Measurements from ENCODE around the gene SNCG. TPM values are rescaled to one million over a fixed set of nuclear protein-coding genes. Genes with fewer than 3 reads are reported as not detected.
"Not testable (repeated sequence)": the region's sequence is repeated elsewhere in the genome, so short reads cannot be mapped to it uniquely, and the experiment has no call there.

SNCG gene
- polyA plus RNA-seq, 4 donors: 2.4 to 44.8 (median 3.3) TPM

- not testable (repeated sequence) for H3K27me3 ChIP-seq (ENCODE audit: control insufficient read depth in 3 of 3, insufficient read depth in 3 of 3, low read length in 3 of 3); H3K9me3 ChIP-seq (ENCODE audit: control insufficient read depth in 2 of 2, insufficient read depth in 1 of 2, low read depth in 1 of 2, low read length in 1 of 2); DNase-seq; H3K4me1 ChIP-seq (ENCODE audit: control insufficient read depth in 3 of 3, insufficient read depth in 2 of 3, low read depth in 1 of 3, low read length in 2 of 3); H3K27ac ChIP-seq (ENCODE audit: low read depth in 1 of 3, low read length in 2 of 3); FAIRE-seq; H3K4me3 ChIP-seq (ENCODE audit: low read depth in 1 of 3, low read length in 3 of 3)
- peaks cover 0 to 15% (median 5%) of the 10 kb centered on the region in 3 donors for H3K36me3 ChIP-seq (ENCODE audit: control insufficient read depth in 3 of 3, insufficient read depth in 2 of 3, low read depth in 1 of 3, low read length in 3 of 3)
- 70 to 86% (median 79%) methylated on average over 6 of the region's 6 CpGs for WGBS, 3 donors
Measured at GRCh38 chr10:86934162-86934711, 24.2 kb upstream of the SNCG start.

DNA sequence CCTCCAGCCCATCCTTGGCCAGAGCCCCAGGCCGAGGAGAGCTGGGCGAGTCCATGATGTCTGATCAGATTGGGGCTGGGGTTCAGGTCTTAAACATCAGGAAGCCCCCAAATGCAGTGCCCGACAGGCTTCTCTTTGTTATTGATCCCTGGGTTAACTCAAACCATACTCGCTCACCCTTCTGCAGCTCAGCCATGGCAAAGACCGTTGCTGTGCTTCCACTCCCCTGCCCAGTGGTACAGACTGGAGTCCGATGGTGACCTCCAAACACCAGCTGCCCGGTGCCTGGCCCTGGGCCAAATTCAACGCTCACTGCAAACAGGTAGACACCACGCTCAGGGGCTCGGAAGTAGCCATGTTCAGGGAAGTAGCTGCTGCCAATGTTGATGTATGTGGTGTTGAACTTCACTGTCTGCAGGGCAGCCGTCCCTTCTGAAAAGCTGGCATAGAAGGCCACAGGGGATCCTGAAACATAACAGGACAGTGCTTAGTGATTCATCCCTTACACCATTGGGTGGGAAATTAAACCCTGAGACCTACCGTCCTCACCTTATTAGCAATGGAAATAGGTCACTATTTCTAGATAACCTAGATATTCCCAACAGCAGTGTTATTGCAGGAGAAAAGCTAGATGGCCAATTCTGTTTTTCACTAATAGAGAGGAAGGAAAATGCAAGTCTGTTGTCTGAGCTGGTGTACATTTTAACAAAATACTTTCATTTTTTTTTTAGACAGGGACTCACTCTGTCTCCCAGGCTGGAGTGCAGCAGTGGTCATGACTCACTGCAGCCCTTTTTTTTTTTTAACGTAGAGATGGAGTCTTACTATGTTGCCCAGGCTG is 21.5 kb upstream of the SNCG start:
- no peak for DNase-seq
- no peak for FAIRE-seq
- WGBS, 3 donors: 58 to 80% (median 68%) methylated on average over 13 of the region's 13 CpGs
- Histone ChIP-seq H3K27ac (ENCODE audit: low read depth in 1 of 3, low read length in 2 of 3) (no peak overlapping the region), H3K4me3 (ENCODE audit: low read depth in 1 of 3, low read length in 3 of 3) (no peak overlapping the region), H3K27me3 (ENCODE audit: control insufficient read depth in 3 of 3, insufficient read depth in 3 of 3, low read length in 3 of 3) (peaks cover 0 to 5% (median 0%) of the 10 kb centered on the region in 3 donors), H3K36me3 (ENCODE audit: control insufficient read depth in 3 of 3, insufficient read depth in 2 of 3, low read depth in 1 of 3, low read length in 3 of 3) (peaks cover 0 to 2% (median 0%) of the 10 kb centered on the region in 3 donors), H3K4me1 (ENCODE audit: control insufficient read depth in 3 of 3, insufficient read depth in 2 of 3, low read depth in 1 of 3, low read length in 2 of 3) (no peaks in the 10 kb centered on the region), H3K9me3 (ENCODE audit: control insufficient read depth in 2 of 2, insufficient read depth in 1 of 2, low read depth in 1 of 2, low read length in 1 of 2) (no peaks in the 10 kb centered on the region)

DNA sequence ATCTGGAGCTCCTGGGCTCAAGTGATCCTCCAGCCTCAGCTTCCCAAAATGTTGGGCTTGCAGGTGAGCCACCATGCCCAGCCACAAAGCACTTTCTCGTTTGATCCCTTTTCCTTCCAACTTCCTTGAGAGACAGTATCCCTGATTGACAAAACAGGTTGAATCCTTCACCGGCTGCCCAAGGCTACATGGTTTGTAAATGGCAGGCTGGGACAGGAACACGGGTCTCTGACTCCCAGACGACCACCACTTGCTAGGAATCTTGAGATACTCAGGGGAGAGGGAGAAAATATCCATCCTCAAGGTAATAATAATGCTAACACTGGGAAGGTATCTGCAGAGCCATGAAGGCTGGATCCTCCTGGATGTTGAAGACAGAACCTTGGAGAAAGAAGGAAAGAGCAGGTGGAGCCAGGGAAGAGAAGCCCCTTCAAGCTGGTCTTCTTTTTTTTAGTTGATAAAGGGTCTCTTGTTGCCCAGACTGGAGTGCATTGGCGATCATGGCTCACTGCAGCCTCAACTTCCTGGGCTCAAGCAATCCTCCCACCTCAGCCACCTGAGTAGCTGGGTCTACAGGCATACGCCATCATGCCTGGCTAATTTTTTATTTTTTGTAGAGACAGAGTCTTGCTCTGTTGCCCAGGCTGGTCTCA is 20.8 kb upstream of the SNCG start:
- no peaks in the 10 kb centered on the region for H3K9me3 ChIP-seq (ENCODE audit: control insufficient read depth in 2 of 2, insufficient read depth in 1 of 2, low read depth in 1 of 2, low read length in 1 of 2)
- H3K4me3 ChIP-seq (ENCODE audit: low read depth in 1 of 3, low read length in 3 of 3): no peak overlapping the region
- H3K4me1 ChIP-seq (ENCODE audit: control insufficient read depth in 3 of 3, insufficient read depth in 2 of 3, low read depth in 1 of 3, low read length in 2 of 3): no peaks in the 10 kb centered on the region
- WGBS, 3 donors: 62 to 71% (median 66%) methylated on average over 6 of the region's 6 CpGs
- DNase-seq (no peak), FAIRE-seq (no peak)
- peaks cover 0 to 11% (median 0%) of the 10 kb centered on the region in 3 donors for H3K27me3 ChIP-seq (ENCODE audit: control insufficient read depth in 3 of 3, insufficient read depth in 3 of 3, low read length in 3 of 3)
- H3K27ac ChIP-seq (ENCODE audit: low read depth in 1 of 3, low read length in 2 of 3): no peak overlapping the region
- H3K36me3 ChIP-seq (ENCODE audit: control insufficient read depth in 3 of 3, insufficient read depth in 2 of 3, low read depth in 1 of 3, low read length in 3 of 3): no peaks in the 10 kb centered on the region

- 74 to 88% (median 86%) methylated on average over 2 of the region's 2 CpGs for WGBS, 3 donors
- FAIRE-seq (no peak), DNase-seq (no peak)
- H3K9me3 ChIP-seq (ENCODE audit: control insufficient read depth in 2 of 2, insufficient read depth in 1 of 2, low read depth in 1 of 2, low read length in 1 of 2): peaks cover 0 to 3% of the 10 kb centered on the region in 2 donors
- H3K4me1 ChIP-seq (ENCODE audit: control insufficient read depth in 3 of 3, insufficient read depth in 2 of 3, low read depth in 1 of 3, low read length in 2 of 3): no peaks in the 10 kb centered on the region
- no peaks in the 10 kb centered on the region for H3K36me3 ChIP-seq (ENCODE audit: control insufficient read depth in 3 of 3, insufficient read depth in 2 of 3, low read depth in 1 of 3, low read length in 3 of 3)
- H3K27me3 ChIP-seq (ENCODE audit: control insufficient read depth in 3 of 3, insufficient read depth in 3 of 3, low read length in 3 of 3): peaks cover 0 to 14% (median 0%) of the 10 kb centered on the region in 3 donors
- no peak overlapping the region for H3K27ac ChIP-seq (ENCODE audit: low read depth in 1 of 3, low read length in 2 of 3)
- H3K4me3 ChIP-seq (ENCODE audit: low read depth in 1 of 3, low read length in 3 of 3): no peak overlapping the region
Measured at GRCh38 chr10:86938260-86938659, 20.1 kb upstream of the SNCG start.

- H3K36me3 ChIP-seq (ENCODE audit: control insufficient read depth in 3 of 3, insufficient read depth in 2 of 3, low read depth in 1 of 3, low read length in 3 of 3); H3K27ac ChIP-seq (ENCODE audit: low read depth in 1 of 3, low read length in 2 of 3); H3K4me3 ChIP-seq (ENCODE audit: low read depth in 1 of 3, low read length in 3 of 3); H3K9me3 ChIP-seq (ENCODE audit: control insufficient read depth in 2 of 2, insufficient read depth in 1 of 2, low read depth in 1 of 2, low read length in 1 of 2); FAIRE-seq; DNase-seq; H3K4me1 ChIP-seq (ENCODE audit: control insufficient read depth in 3 of 3, insufficient read depth in 2 of 3, low read depth in 1 of 3, low read length in 2 of 3): not testable (repeated sequence)
- WGBS, 3 donors: 72 to 84% (median 81%) methylated on average over 16 of the region's 16 CpGs
- H3K27me3 ChIP-seq (ENCODE audit: control insufficient read depth in 3 of 3, insufficient read depth in 3 of 3, low read length in 3 of 3): peaks cover 0 to 25% (median 0%) of the 10 kb centered on the region in 3 donors
Measured at GRCh38 chr10:86940076-86940475, 18.3 kb upstream of the SNCG start.

DNA sequence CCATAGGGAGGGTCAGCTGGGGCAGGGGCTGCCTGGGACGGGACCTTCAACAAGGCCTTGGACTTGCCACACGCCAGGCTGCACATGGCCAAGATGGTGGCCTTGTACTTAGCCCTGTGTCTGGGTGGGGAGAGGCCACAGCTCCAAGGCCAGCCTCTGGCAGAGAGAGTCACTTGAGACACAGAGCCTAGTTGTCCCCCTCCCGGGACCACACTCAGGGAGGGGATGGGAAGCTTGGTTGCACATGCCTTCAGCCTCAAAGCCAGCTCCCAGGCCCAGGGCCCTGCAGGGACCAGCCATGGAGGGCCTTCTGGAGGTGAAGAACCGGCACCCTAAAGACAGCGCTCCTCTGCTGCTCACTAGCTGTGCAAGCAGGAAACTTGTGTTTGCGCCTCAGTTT is 17.7 kb upstream of the SNCG start:
- Histone ChIP-seq H3K9me3 (ENCODE audit: control insufficient read depth in 2 of 2, insufficient read depth in 1 of 2, low read depth in 1 of 2, low read length in 1 of 2) (peaks cover 0 to 5% of the 10 kb centered on the region in 2 donors), H3K27me3 (ENCODE audit: control insufficient read depth in 3 of 3, insufficient read depth in 3 of 3, low read length in 3 of 3) (peaks cover 0 to 25% (median 0%) of the 10 kb centered on the region in 3 donors), H3K4me1 (ENCODE audit: control insufficient read depth in 3 of 3, insufficient read depth in 2 of 3, low read depth in 1 of 3, low read length in 2 of 3) (no peaks in the 10 kb centered on the region), H3K4me3 (ENCODE audit: low read depth in 1 of 3, low read length in 3 of 3) (no peak overlapping the region), H3K27ac (ENCODE audit: low read depth in 1 of 3, low read length in 2 of 3) (no peak overlapping the region), H3K36me3 (ENCODE audit: control insufficient read depth in 3 of 3, insufficient read depth in 2 of 3, low read depth in 1 of 3, low read length in 3 of 3) (no peaks in the 10 kb centered on the region)
- DNase-seq (no peak), FAIRE-seq (no peak)
- whole genome bisulfite sequencing, 3 donors: 77 to 91% (median 83%) methylated on average over 6 of the region's 6 CpGs

- DNase-seq: no peak
Measured at GRCh38 chr10:86941426-86941825, 17.0 kb upstream of the SNCG start.

GRCh38 chr10:86941991-86942421 is 16.4 kb upstream of the SNCG start:
- DNase-seq (peak in 1 of 2 donors; percentile 15), FAIRE-seq (no peak)
- Histone ChIP-seq H3K27me3 (ENCODE audit: control insufficient read depth in 3 of 3, insufficient read depth in 3 of 3, low read length in 3 of 3) (peaks cover 0 to 32% (median 0%) of the 10 kb centered on the region in 3 donors), H3K36me3 (ENCODE audit: control insufficient read depth in 3 of 3, insufficient read depth in 2 of 3, low read depth in 1 of 3, low read length in 3 of 3) (no peaks in the 10 kb centered on the region), H3K27ac (ENCODE audit: low read depth in 1 of 3, low read length in 2 of 3) (no peak overlapping the region), H3K9me3 (ENCODE audit: control insufficient read depth in 2 of 2, insufficient read depth in 1 of 2, low read depth in 1 of 2, low read length in 1 of 2) (peaks cover 0 to 5% of the 10 kb centered on the region in 2 donors), H3K4me1 (ENCODE audit: control insufficient read depth in 3 of 3, insufficient read depth in 2 of 3, low read depth in 1 of 3, low read length in 2 of 3) (no peaks in the 10 kb centered on the region), H3K4me3 (ENCODE audit: low read depth in 1 of 3, low read length in 3 of 3) (no peak overlapping the region)
- 61 to 89% (median 65%) methylated on average over 14 of the region's 14 CpGs for WGBS, 3 donors

More at GRCh38 chr10:86941426-86941825, 17.0 kb upstream of the SNCG start:
- Histone ChIP-seq H3K27ac (ENCODE audit: low read depth in 1 of 3, low read length in 2 of 3) (no peak overlapping the region), H3K4me3 (ENCODE audit: low read depth in 1 of 3, low read length in 3 of 3) (no peak overlapping the region), H3K9me3 (ENCODE audit: control insufficient read depth in 2 of 2, insufficient read depth in 1 of 2, low read depth in 1 of 2, low read length in 1 of 2) (peaks cover 0 to 5% of the 10 kb centered on the region in 2 donors), H3K4me1 (ENCODE audit: control insufficient read depth in 3 of 3, insufficient read depth in 2 of 3, low read depth in 1 of 3, low read length in 2 of 3) (no peaks in the 10 kb centered on the region), H3K27me3 (ENCODE audit: control insufficient read depth in 3 of 3, insufficient read depth in 3 of 3, low read length in 3 of 3) (peaks cover 0 to 28% (median 0%) of the 10 kb centered on the region in 3 donors), H3K36me3 (ENCODE audit: control insufficient read depth in 3 of 3, insufficient read depth in 2 of 3, low read depth in 1 of 3, low read length in 3 of 3) (no peaks in the 10 kb centered on the region)
- WGBS, 3 donors: 66 to 83% (median 67%) methylated on average over 2 of the region's 2 CpGs
- FAIRE-seq: no peak
